Measurements from ENCODE around the gene BCAM.
"Not testable (repeated sequence)": the region's sequence is repeated elsewhere in the genome, so short reads cannot be mapped to it uniquely, and the experiment has no call there.

The BCAM gene, protein sequence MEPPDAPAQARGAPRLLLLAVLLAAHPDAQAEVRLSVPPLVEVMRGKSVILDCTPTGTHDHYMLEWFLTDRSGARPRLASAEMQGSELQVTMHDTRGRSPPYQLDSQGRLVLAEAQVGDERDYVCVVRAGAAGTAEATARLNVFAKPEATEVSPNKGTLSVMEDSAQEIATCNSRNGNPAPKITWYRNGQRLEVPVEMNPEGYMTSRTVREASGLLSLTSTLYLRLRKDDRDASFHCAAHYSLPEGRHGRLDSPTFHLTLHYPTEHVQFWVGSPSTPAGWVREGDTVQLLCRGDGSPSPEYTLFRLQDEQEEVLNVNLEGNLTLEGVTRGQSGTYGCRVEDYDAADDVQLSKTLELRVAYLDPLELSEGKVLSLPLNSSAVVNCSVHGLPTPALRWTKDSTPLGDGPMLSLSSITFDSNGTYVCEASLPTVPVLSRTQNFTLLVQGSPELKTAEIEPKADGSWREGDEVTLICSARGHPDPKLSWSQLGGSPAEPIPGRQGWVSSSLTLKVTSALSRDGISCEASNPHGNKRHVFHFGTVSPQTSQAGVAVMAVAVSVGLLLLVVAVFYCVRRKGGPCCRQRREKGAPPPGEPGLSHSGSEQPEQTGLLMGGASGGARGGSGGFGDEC

DNA sequence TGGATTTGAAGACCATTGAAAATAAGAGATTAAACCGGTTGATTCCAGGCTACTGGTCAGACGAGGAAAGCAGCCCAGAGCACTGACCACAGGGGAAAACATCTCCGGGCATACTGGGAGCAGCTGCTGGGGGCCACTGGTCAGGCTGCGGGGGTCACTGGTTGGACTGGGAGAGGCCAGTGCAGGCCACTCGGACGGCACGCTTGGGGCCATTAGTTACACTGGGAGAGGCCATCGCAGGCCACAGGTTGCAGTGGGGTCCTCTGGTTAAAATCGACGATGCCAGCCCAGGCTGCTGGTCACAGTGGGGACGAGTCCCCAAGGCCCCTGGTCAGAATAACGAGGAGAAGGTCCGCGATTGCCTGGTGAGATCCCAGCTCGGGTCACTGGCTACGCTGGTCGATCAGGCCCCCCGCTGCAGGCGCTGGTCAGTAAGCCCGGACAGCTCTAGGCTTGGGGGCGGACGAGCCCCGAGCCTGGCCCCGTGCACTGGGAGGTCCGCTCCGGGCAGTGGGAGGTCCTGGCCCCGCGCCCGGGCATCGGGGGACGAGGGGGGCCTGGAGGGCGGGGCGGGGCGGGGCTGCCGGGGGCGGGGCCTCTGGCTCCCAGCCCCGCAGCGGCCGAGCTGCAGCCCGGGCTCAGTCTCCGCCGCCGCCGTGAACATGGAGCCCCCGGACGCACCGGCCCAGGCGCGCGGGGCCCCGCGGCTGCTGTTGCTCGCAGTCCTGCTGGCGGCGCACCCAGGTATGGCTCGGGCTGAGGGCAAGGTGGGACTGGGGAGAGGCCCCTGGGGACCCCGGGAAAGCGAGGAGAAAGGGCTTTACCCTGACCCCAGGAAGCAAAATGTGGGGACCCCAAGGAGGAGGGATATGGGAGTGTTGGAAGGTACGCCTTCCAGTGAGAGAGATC, at the start of gene BCAM:
Gene BCAM, plus strand, starts transcription at position 641 of the 909 bp plus-strand sequence. Its CDS starts 22 bp downstream, at position 663.
- DNase-seq, result peak; percentile 8

DNA sequence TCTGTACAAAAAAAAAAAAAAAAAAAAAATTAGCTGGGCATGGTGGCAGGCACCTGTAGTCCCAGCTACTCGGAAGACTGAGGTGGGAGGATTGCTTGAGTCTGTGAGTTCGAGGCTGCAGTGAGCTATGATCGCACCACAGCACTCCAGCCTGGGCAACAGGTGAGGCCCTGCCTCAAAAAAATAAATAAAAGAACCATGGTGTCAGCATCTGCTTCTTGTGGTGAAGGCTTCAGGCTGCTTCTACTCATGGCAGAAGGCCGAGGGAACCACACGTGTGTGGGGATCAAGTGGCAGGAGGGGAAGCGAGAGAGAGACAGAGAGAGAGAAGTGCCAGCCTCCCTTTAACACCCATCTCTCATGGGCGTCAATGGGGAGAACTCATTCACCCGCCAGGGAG, 46.9 kb upstream of the BCAM start:
- no peak for DNase-seq

DNA sequence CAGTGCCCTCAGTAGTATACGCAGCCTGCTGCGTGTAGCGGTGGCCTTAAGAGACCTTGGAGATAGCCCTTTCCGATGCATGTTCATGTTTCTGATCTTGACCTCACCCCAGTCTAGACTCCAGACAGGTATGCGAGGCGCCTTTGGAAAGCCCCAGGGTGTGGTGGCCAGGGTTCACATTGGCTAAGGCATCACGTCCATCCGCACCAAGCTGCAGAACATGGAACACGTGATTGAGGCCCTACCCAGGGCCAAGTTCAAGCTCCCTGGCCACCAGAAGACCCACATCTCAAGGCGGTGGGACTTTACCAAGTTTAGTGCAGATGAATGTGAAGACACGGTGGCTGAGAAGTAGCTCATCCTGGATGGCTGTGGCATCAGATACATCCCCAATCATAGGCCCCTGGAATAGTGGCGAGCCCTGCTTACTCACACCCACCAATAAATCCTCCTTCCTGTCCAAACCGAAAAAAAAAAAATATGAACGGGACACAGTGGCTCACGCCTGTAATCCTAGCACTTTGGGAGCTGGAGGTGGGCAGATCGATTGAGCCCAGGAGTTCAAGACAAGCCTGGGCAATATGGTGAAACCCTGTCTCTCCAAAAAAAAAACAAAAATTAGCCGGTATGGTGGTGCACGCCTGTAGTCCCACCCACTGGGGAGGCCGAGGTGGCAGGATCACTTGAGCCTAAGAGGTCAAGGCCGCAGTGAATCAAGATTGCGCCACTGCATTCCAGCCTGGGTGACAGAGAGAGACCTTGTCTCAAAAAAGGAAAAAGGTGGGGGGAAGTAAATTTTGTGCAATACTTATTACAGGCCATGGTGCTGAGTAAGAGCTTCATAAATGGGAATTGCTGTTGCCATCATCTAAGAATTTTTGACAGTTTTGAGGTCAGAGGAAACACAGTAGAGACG, 43.6 kb upstream of the BCAM start:
- no peak for DNase-seq

DNA sequence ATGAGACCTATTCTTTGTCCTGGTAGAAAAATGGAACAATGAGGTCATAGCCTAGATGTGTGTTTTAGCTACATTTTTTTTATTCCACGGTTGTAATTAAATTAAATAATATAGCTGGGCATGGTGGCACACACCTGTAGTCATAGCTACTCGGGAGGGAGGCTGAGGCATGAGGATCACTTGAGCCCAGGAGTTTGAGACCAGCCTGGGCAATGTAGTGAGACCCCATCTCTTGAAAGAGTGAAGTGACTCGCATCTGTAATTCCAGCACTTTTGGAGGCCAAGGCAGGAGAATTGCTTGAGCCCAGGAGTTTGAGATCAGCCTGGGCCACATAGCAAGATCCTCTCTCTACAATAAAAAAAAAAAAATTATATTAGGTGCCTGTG, 43.0 kb upstream of the BCAM start:
- no peak for DNase-seq

DNA sequence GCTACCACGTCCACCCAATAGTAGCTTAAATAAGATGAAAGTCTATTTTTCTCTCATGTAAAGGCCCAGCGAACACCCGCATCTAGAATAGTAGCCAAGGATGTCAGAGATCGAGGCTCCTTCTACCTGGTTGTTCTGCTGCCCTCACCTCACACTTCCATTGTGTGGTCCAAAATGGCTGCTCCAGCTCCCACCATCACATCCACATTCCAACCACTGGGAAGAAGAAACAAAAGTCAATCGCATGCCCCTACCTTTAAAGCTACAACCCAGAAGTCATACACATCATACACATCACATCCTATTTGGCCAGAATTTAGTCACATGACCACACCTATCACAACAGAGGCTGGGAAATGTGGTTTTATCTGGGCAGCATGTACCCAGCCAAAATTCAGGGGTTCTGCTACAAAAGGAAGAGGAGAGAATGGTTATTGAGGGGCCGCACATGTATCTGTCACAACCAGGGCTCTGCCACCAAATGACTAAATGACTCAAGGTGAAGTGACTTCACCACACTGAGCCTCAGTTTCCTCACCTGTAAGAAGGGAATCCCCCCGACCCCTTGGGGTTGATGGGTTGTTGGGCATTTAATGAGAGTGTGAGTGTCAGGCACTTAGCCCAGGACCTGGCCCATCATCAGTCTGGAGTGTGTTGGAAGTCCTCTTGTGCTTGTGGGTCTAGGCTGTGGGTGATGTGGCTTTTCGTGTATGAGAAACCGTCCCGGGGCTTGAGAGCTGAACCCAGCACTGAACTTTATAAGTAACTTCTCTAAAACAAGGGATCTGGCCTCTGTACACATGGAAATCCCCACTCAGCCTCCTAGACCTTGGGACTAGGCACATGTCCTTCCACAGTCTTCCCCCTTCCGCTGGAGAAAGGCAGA, 41.4 kb upstream of the BCAM start:
- DNase-seq, result no peak

DNA sequence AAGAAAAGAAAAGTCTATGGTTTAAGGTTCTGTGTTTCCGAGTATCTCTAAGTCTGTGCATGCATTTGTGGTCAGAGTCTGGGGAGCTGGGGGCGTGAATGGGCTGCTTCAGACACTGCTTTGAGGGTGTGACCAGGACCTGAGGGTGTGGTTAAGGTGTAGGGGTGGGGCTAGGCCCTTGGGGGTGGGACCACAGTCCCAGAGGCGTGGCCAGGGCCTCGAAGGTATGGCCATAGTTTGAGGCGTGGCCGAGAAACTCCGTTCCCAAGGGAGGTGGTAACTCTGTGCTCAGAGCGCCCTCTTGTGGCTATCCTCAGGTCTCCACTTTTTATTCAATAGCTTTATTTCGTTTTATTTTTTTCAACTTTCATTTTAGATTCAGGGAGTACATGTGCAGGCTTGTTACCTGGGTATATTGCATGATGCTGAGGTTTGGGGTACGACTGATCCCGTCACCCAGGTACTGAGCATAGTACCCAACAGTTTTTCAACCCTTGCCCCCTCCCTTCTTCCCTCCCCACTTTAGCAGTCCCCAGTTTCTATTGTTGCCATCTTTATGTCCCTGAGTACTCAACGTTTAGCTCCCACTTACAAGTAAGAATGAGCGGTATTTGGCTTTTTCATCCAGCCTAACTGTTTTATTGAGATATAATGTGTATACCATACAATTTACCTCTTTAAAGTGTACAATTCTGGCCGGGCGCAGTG, 38.2 kb upstream of the BCAM start:
- peak; percentile 94 for DNase-seq

DNA sequence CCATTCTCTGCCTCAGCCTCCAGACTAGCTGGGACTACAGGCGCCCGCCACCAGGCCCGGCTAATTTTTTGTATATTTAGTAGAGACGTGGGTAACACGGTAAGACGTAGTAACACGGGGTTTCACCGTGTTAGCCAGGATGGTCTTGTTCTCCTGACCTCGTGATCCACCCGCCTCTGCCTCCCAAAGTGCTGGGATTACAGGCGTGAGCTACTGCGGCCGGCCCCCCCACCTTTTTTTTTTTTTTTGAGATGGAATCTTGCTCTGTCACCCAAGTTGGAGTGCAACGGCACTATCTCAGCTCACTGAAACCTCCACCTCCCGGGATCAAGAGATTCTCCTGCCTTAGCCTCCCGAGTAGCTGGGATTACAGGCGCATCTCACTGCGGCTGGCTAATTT, 36.8 kb upstream of the BCAM start:
- not testable (repeated sequence) for DNase-seq

DNA sequence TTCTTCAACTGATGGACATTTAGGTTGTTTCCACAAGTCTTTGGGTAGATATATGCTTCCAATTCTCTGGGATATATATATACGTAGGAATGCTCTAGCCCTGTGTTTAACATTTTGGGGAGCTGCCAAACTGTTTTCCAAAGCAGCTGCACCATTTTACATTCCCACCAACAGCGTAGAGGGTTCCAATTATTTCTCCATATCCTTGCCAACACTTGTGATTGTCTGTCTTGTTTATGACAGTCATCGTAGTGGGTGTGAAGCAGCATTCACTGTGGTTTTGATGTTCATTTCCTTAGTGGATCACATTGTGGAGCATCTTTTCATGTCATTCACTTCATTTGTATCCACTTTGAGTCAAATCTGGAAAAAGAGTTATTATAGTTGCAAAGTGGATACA, 35.9 kb upstream of the BCAM start:
- DNase-seq, result no peak

DNA sequence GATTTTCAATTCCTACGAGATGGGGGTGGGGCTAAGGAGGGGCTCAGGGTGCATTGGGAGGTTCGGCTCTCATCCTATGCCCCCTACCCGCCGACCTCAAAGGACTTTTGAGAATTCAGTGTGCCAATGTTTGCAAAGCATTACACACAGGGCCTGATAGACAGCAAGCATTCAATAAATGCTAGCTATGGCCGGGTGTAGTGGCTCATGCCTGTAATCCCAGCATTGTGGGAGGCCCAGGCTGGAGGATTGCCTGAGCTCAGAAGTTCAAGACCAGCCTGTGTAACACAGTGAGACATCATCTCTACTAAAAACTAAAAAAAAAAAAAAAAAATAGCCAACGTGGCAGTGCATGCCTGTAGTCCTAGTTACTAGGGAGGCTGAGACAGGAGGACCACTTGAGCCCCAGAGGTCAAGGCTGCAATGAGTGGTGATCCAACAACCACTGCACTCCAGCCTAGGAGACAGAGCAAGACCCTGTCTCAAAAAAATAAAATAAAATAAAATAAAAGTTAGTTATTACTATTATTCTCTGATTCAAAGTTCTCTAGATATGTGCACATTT, 33.1 kb upstream of the BCAM start:
- DNase-seq, result no peak

DNA sequence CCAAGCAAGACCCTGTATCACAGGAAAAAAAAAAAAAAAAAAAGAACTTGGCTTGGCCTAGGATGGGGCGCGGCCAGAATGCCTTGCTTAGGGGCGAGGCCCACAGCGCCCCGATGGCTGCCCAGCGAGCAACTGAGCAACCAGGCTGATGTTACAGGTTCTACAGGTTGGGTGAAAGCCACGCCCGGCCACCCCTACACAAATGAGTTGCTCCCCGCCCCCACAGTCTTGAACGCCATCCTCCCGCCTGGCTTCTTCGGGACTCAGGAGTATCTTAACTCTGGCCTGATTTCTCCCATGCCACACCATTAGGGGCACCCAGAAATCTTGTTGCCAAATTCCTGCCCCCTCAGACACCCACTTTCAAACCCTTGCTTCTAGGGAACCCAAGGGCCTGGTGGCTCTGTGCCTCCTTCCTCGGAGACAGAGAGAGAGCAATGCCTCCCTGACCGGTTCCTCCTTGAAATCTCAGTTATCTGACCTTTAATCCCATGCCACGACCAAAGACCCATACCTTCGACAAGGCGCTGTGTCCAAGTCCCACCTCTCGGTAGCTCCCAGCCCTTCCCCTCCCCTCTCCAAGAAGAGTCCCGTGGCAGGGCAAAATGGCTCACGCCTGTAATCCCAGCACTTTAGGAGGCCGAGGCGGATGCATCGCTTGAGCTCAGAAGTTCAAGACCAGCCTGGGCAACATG, 32.4 kb upstream of the BCAM start:
- no peak for DNase-seq

DNA sequence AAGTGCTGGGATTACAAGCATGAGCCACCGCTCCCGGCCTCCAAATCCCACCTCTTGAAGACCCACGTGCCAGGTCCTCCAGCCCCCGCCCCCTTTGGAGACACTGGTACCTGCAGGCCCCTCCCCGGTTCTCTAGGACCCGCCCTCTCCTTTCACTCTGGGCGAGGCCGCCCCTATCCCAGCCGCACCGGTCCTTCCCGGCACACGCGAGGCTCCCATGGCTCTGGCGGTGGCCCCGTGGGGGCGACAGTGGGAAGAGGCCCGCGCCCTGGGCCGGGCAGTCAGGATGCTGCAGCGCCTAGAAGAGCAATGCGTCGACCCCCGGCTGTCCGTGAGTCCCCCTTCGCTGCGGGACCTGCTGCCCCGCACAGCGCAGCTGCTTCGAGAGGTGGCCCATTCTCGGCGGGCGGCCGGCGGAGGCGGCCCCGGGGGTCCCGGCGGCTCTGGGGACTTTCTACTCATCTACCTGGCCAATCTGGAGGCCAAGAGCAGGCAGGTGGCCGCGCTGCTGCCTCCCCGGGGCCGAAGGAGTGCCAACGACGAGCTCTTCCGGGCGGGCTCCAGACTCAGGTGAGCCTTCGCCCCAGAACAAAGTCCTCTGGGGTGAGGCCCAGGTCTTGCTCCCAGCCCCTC, 31.1 kb upstream of the BCAM start, which contains the start of gene CBLC:
Gene CBLC, plus strand, starts transcription at position 176 of the 633 bp plus-strand sequence. Its CDS starts 42 bp downstream, at position 218.
- no peak for DNase-seq

DNA sequence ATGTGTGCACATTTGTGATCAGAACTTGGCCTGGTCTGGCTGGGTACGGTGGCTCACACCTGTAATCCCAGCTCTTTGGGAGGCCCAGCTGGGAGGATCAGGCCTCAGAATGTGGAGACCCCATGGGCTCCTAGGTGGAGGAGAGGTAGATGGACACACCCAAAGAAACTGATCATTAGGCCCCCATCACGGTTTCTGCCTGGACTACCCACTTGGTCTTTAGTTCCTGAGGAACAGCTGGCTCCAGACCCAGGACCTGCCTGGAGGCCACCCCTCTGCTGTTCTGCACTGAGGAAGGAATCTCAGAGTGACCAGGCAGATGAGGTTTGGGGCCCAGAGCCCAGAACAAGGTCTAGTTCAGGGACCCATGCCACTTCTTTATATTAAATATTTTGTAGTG, 29.8 kb upstream of the BCAM start:
- DNase-seq, result no peak

DNA sequence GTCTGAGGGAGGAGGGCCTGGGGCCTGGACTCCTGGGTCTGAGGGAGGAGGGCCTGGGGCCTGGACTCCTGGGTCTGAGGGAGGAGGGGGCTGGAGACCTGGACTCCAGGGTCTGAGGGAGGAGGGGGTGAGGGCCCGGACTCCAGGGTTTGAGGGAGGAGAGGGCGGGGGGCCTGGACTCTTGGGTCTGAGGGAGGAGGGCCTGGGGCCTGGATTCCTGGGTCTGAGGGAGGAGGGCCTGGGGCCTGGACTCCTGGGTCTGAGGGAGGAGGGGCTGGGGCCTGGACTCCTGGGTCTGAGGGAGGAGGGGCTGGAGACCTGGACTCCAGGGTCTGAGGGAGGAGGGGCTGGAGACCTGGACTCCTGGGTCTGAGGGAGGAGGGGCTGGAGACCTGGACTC, 27.2 kb upstream of the BCAM start:
- not testable (repeated sequence) for DNase-seq

DNA sequence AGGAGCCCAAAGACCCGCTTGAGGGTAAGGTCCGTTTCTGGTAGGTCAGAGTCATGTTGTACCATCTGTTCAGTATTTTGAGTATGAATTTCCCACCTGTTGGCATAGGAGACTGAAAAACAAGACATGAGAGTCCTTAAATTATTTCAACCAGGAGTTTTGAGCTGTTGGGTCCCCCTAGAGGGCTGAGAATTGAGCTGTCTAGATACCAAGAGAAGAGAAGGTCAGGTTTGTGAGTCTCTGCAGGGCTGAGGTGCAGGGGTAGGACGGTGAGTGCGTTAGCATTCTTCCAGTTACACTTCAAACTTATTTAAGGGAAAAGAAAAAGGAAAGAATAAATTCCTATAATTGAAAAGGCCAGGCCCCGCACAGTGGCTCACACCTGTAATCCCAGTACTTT, 26.2 kb upstream of the BCAM start:
- no peak for DNase-seq

DNA sequence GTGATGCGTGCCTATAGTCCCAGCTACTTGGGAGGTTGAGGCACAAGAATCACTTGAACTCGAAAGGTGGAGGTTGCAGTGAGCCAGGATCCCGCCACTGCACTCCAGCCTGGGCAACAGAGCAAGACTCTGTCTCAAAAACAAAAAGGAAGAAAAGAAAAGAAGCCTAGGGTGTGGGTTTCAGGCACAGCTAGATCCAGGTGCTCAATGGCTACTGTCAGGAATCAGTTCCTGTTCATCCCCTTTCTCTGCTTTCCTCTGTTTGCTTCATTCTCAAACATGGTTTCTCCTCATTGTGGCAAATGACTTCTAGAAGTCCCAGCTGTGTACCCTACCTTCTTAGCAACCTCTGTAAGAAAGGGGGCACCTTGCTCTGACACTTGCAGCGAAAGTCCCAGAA, 25.4 kb upstream of the BCAM start:
- no peak for DNase-seq

DNA sequence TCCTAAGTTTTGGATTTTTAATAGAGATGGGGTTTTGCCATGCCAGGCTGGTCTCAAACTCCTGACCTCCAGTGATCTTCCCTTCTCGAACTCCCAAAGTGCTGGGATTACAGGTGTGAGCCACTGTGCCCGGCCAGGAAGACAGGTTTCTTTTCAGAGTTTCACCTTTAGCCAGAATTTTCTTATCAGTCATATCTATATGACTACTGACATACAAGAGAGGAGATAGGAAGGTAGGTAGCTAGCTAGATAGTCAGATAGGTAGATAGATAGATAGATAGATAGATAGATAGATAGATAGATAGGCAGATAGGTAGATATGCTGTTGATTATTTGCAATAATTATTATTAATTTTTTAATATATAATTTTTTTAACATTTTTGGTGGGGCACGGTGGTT, 23.6 kb upstream of the BCAM start:
- DNase-seq, result no peak

DNA sequence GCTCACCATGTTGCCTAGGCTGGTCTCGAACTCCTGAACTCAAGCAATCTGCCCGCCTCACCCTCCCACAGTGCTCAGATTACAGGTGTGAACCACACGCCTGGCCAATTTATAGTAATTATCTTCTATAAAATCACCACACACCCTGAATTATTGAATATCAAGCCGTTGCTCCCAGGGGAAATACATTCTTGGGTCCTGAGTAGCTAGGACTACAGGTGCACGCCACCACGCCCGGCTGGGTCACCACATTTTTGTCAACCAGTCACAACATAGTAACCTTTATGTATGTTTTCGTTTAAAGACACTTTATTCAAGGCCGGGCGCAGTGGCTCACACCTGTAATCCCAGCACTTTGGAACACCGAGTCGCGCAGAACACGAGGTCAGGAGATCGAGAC, 22.9 kb upstream of the BCAM start:
- no peak for DNase-seq

DNA sequence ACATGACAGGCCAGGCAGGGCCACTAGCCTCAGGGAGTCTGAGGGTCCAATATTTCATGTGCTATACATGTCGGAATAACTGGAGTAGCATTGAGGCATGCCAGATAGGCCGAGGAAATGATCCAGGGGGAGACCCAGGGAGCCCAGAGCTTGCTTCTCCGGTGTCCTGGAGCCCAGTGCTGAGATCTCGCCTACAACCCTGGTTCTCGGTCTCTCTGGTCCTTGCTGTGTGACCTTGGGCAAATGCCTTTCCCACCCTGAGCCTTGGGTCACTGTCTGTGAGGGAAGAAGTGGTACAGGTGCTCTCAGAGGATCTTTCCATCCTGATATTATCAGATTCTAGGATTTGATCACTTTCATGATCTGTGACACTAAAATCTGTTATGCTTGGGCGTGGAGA, 19.9 kb upstream of the BCAM start:
- no peak for DNase-seq

DNA sequence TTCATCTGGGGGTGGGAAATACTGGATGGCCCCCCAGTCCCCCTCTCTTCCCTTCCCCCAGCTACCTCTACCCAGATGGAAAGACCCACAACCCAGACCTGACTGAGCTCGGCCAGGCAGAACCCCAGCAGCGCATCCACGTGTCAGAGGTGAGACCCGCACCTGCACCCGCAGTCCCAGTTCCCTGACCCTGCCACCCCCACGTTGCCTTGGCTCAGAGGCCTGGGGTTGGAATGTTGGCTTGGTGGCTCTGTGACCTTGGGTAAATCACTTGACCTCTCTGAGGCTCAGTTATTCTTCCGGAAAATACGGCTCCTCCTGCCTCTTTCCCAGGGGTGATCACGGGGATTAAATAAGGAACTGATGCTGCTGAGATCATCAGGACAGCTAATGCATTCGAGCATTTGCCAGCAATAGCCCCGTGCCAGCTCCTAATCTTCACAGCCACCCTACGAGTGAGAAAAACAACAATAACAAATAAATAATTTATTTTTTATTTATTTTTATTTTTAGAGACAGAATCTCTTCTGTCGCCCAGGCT, 18.9 kb upstream of the BCAM start:
- DNase-seq, result no peak

Measured in stimulated activated naive CD4-positive, alpha-beta T cell treated with Interleukin-2 at 50 U/mL for 16 hours (primary cell).